Keratinocyte (primary cell): Measurements from ENCODE around the gene SLC25A1.

ENCODE experiments used
- EZH2 ChIP-seq: IDR thresholded peaks from one replicate; pipeline ENCODE4 v1.6.1; 2012; ENCODE audit warnings: inconsistent platforms, mild to moderate bottlenecking, low read length, moderate library complexity
- TF ChIP-seq, protein P1 (sequence below), 3 experiments: IDR thresholded peaks in 1 of 3; conservative IDR thresholded peaks in 1 of 3; optimal IDR thresholded peaks in 1 of 3; 2 replicates in 2 of 3; 3 replicates in 1 of 3; pipeline versions ENCODE3 to v1.5.1; 2011; ENCODE audit warnings: low read length in 3 of 3, mild to moderate bottlenecking in 3 of 3, moderate library complexity in 2 of 3, control low read depth in 1 of 3, inconsistent platforms in 1 of 3; ENCODE audit not compliant: insufficient read depth in 2 of 3; ENCODE audit errors: extremely low read depth in 1 of 3

GRCh38 chr22:19139001-19139356, 39.6 kb downstream of the SLC25A1 start:
- TF ChIP-seq, protein P1, sequence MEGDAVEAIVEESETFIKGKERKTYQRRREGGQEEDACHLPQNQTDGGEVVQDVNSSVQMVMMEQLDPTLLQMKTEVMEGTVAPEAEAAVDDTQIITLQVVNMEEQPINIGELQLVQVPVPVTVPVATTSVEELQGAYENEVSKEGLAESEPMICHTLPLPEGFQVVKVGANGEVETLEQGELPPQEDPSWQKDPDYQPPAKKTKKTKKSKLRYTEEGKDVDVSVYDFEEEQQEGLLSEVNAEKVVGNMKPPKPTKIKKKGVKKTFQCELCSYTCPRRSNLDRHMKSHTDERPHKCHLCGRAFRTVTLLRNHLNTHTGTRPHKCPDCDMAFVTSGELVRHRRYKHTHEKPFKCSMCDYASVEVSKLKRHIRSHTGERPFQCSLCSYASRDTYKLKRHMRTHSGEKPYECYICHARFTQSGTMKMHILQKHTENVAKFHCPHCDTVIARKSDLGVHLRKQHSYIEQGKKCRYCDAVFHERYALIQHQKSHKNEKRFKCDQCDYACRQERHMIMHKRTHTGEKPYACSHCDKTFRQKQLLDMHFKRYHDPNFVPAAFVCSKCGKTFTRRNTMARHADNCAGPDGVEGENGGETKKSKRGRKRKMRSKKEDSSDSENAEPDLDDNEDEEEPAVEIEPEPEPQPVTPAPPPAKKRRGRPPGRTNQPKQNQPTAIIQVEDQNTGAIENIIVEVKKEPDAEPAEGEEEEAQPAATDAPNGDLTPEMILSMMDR (optimal IDR thresholded peaks at IDR 0.05 in 1 of 3, IDR thresholded peaks at IDR 0.05 in 1 of 3, conservative IDR thresholded peaks at IDR 0.05 in 1 of 3; ENCODE audit: extremely low read depth in 1 of 3, insufficient read depth in 2 of 3, low read length in 3 of 3) = no peak
- TF ChIP-seq EZH2 = no peak
